GM21390 (cell line): Measurements from ENCODE around the gene LCE2A.
"Not testable (repeated sequence)": the region's sequence is repeated elsewhere in the genome, so short reads cannot be mapped to it uniquely, and the experiment has no call there.

Source experiments
- ATAC-seq: cut with Tn5 transposase; IDR thresholded peaks from one replicate; pipeline ENCODE4 v1.9.1; 2021; ENCODE audit not compliant: unreplicated experiment

Gene LCE2A

GRCh38 chr1:152697701-152698600 lies at the start of gene LCE2A:
Gene LCE2A (plus strand): TSS chr1:152698345. CDS start chr1:152698902, 557 bp downstream.
- ATAC-seq = no peak

DNA sequence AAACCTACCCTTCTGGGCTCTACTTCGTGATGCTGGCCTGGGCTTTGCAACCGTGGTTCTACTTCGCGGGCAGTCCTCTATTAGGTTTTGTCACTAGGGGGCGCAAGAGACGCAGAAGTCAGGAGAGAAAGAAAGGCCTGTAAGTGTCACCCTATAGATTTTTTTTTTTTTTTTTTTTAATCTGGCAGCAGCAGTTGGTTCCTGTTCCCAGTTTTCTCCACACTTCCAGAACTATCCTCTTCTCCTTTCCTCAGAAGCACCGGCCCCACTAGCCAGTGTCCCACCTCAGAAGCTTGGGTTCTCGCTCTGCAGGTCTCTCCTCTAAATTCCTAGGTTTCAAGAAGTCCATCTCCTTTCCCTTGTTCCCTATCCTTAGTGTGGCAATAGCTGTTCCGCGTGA lies 44.0 kb upstream of the LCE2A start:
- no peak for ATAC-seq

DNA sequence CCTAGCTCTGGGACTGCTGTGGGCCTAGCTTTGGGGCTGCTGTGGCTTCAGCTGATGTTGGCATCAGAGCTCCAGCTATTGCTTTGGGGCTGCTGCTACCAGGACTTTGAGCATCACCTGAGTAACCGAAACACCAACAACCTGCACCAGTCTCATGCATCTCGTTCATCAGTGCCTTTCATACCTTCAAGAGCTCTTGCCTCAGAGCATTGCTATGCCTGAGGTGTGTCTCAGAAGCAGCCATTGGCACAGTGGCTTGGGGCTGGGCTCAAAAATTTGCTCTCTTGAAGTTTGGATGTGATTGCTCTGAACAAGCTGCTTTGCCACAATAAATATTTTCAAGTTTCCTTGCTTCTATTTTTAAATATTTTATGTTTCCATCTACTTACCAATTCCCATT lies 41.7 kb upstream of the LCE2A start:
- no peak for ATAC-seq

- no peak for ATAC-seq
Measured at GRCh38 chr1:152657677-152658076, 40.5 kb upstream of the LCE2A start.

DNA sequence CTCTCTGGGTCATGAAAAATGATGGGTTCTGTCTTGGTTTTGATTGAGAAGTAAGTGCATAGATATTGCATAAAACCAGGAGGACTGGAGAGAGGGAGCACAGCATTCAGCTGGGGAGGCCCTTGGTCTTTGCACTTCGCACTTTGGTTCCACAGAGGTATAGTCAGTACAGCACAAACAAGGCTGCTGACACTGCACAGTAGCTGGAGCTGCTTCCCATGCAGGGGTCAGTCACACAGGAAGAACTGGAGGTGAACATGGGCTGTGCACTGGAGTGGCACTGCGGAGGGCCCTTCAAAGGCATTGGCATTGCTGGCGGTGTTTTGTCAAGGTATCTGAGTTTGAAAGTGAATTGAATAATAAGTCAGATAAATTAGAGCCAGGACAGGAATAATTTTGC lies 39.5 kb upstream of the LCE2A start:
- no peak for ATAC-seq

DNA sequence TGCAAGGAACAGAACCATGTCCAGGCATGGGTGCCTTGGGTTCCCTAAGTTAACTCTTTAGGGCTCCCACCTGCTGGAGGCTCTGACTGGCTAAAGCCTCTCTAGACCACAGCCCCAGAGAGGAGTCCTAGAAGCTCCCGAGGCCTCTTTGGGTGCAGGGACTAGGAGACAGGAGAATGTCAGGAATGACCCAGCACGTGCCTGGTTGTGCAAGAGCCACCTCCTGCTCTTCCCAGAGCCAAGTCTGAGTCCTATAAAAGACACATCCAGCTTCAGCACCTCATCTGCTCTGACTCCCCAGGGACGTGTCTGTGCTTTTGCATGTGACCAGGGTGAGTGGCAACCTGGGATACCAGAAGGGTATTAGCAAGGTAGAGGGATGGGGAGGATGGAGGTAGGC lies 35.0 kb upstream of the LCE2A start, which contains the start of gene LCE2D:
Gene LCE2D (plus strand): TSS at position 283 of the 400 bp plus-strand sequence. CDS start 726 bp downstream, outside the sequence.
- no peak for ATAC-seq

- ATAC-seq = not testable (repeated sequence)
Measured at GRCh38 chr1:152666171-152666570, 32.0 kb upstream of the LCE2A start.

GRCh38 chr1:152667648-152668047 lies 30.5 kb upstream of the LCE2A start:
- ATAC-seq = no peak

- ATAC-seq = no peak
Measured at GRCh38 chr1:152673016-152673415, 25.1 kb upstream of the LCE2A start.

DNA sequence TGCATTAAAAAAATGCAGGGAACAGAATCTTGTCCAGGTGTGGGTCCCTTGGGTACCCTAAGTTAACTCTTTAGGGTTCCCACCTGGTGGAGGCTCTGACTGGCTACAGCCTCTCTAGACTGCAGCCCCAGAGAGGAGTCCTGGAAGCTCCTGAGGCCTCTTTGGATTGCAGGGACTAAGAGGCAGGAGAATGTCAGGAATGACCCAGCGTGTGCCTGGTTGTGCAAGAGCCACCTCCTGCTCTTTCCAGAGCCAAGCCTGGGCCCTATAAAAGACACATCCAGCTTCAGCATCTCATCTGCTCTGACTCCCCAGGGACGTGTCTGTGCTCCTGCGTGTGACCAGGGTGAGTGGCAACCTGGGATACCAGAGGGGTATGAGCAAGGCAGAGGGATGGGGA lies 23.2 kb upstream of the LCE2A start, which contains the start of gene LCE2C:
Gene LCE2C (plus strand): TSS at position 297 of the 400 bp plus-strand sequence. CDS start 737 bp downstream, outside the sequence.
- ATAC-seq = not testable (repeated sequence)

DNA sequence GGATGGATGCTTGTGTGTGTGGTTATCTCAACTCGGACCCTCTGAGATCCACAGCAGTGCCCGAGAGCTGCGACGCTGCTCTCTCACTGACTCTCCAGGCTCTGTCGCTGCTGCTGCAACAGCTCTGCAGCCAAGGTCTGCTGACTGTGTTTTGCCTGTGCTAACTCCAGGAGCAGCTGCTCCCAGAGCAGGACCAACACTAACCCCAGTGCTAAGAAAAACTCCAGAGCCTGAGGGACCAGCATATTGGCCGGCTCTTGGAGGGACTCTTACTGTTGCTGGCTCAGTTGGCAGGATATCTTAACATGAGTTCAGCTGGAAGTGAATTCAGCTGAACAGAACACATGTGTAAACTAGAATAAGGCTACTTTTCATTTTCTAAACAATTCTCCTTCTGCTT lies 18.7 kb upstream of the LCE2A start:
- no peak for ATAC-seq

GRCh38 chr1:152681616-152682015 lies 16.5 kb upstream of the LCE2A start:
- ATAC-seq = no peak

GRCh38 chr1:152683846-152684245 lies 14.3 kb upstream of the LCE2A start:
- no peak for ATAC-seq

DNA sequence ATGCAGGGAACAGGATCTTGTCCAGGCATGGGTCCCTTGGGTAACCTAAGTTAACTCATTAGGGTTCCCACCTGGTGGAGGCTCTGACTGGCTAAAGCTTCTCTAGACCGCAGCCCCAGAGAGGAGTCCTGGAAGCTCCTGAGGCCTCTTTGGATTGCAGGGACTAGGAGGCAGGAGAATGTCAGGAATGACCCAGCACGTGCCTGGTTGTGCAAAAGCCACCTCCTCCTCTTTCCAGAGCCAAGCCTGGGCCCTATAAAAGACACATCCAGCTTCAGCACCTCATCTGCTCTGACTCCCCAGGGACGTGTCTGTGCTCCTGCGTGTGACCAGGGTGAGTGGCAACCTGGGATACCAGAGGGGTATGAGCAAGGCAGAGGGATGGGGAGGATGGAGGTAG lies 12.3 kb upstream of the LCE2A start, which contains the start of gene LCE2B:
Gene LCE2B (plus strand): TSS at position 301 of the 400 bp plus-strand sequence. CDS start 721 bp downstream, outside the sequence.
- not testable (repeated sequence) for ATAC-seq

- ATAC-seq = no peak
Measured at GRCh38 chr1:152699746-152700145, 1.6 kb downstream of the LCE2A start.

- no peak for ATAC-seq
Measured at GRCh38 chr1:152707860-152708259, 9.7 kb downstream of the LCE2A start, which contains the start of gene LCE4A. Gene LCE4A (plus strand): TSS chr1:152708160. CDS start chr1:152709076, 916 bp downstream.

GRCh38 chr1:152718238-152718637 lies 20.1 kb downstream of the LCE2A start:
- no peak for ATAC-seq

DNA sequence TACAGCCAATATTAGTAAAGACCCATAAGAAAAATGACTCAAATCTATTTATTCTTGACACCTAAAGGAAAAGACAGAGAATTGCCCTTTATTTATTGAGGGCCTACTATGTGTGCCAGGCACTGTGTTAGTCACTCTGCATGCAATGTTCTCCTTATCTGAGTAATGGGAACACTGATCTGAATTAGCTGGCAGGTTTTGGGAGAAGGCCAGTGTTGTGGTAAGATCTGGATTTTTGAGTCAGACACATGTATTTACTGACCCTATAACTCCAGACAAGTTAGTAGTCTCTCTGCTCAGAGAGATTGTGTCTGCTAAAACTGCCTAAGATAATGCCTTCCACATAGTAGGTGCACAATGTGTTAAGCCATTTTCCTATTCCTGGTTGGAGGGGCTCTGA lies 27.1 kb downstream of the LCE2A start:
- ATAC-seq = no peak

- no peak for ATAC-seq
Measured at GRCh38 chr1:152728986-152729385, 30.8 kb downstream of the LCE2A start.

- no peak for ATAC-seq
Measured at GRCh38 chr1:152735648-152736047, 37.5 kb downstream of the LCE2A start.

GRCh38 chr1:152737997-152738396 lies 39.9 kb downstream of the LCE2A start:
- no peak for ATAC-seq

- ATAC-seq = no peak
Measured at GRCh38 chr1:152739841-152740240, 41.7 kb downstream of the LCE2A start.
